Heart right ventricle (tissue), 16 donors: ENCODE data around the gene CPA2. TPM values are rescaled to one million over a fixed set of nuclear protein-coding genes. Genes with fewer than 3 reads are reported as not detected.

ENCODE experiments used
- ATAC-seq, 8 donors: fragments of 200-7000 bp; cut with Tn5 transposase; one replicate each; pipeline ENCODE4 v1.9.1; 2020; ENCODE audit warnings: mild to moderate bottlenecking in 8 of 8, moderate library complexity in 8 of 8, moderate number of reproducible peaks in 1 of 8
- DNase-seq, 2 donors: peaks; one replicate each; pipeline ENCODE4 v3.0.0-alpha.2; 2020
- H3K27ac ChIP-seq, 10 donors: fragments of 200-600 bp; sonication (generic) in 2 of 10; one replicate each; pipeline versions ENCODE4 v1.5.0 to v1.8.0; 2020 to 2022; ENCODE audit warnings: mild to moderate bottlenecking in 3 of 10
- H3K27me3 ChIP-seq, 7 donors: fragments of 200-600 bp; one replicate each; pipeline ENCODE4 v1.8.0; 2021 to 2022; ENCODE audit warnings: mild to moderate bottlenecking in 2 of 7
- H3K36me3 ChIP-seq, 9 donors: fragments of 200-600 bp; sonication (generic) in 1 of 9; one replicate each; pipeline versions ENCODE4 v1.5.0 to v1.8.0; 2020 to 2022; ENCODE audit warnings: mild to moderate bottlenecking in 2 of 9
- H3K4me1 ChIP-seq, 9 donors: fragments of 200-600 bp; sonication (generic) in 1 of 9; one replicate each; pipeline versions ENCODE4 v1.5.0 to v1.8.0; 2020 to 2022; ENCODE audit warnings: mild to moderate bottlenecking in 4 of 9
- H3K4me3 ChIP-seq, 10 donors: fragments of 200-600 bp; sonication (generic) in 2 of 10; one replicate each; pipeline versions ENCODE4 v1.5.0 to v1.8.0; 2020 to 2022; ENCODE audit warnings: mild to moderate bottlenecking in 7 of 10, moderate library complexity in 2 of 10
- H3K9me3 ChIP-seq, 11 donors: fragments of 200-600 bp in 10 of 11; sonication (generic) in 2 of 11; one replicate each; pipeline versions ENCODE4 v1.5.0 to v1.8.0; 2013 to 2022; ENCODE audit warnings: mild to moderate bottlenecking in 2 of 11, control low read depth in 1 of 11, moderate library complexity in 1 of 11
- CTCF ChIP-seq, 9 donors: fragments of 200-600 bp; sonication (generic) in 2 of 9; IDR thresholded peaks; one replicate each; pipeline versions ENCODE4 v1.5.0 to v1.8.0; 2021 to 2022; ENCODE audit warnings: antibody characterized with exemption in 9 of 9, mild to moderate bottlenecking in 5 of 9, moderate library complexity in 1 of 9
- WGBS, 2 donors: extraction: QIAGEN DNeasy Blood & Tissue Kit; methylation state at CpG; one replicate each; pipeline ENCODE4 v1.1.7; 2013; ENCODE audit warnings: inconsistent platforms in 1 of 2; 5-methylcytosine and 5-hydroxymethylcytosine counted together
- intact Hi-C, 10 donors: fragments of 100-400 bp; cut with DNase I; formaldehyde crosslinking; loops; one replicate each; pipeline versions ENCODE4 v1.11.1 to v1.14.2; 2022
- polyA plus RNA-seq, 2 donors: library from polyadenylated mRNA; stranded (reverse); fragments of 200-250 nt; gene quantifications; one replicate each; pipeline ENCODE4 v1.2.3, GENCODE V29; 2013
- total RNA-seq, 10 donors: library from RNA; stranded (reverse); fragmentation: NEBNext Ultra II Directional in 3 of 10; extraction: Animal tissue kit (Norgen Biotek cat#: 25700) in 3 of 10; gene quantifications; one replicate each; pipeline versions ENCODE4 v1.2.1 to v1.2.4, GENCODE V29; 2021 to 2023
- donor health status: Arrhythmogenic right ventricular cardiomyopathy.
- donor health status: ischemic (EF 13 %, LVEDD 7.1; RV severe dilation, severe dysfunction).
- donor health status: healthy with polysubstance abuse.
- donor health status: DM: no; HTN: yes; CAD: no.
- donor health status: DM: no; HTN: no; CAD: no.
- donor health status: ischemic (EF 25% LVEDD 6.9; RV normal size, moderate dysfunction).
- donor health status: ischemic (EF 25% LVEDD 5.7; RV mildly dilated, moderate dysfunction).
- donor health status: healthy.
- donor health status: DM: yes; HTN: yes; CAD: no.
- donor health status: Ischemic cardiomyopathy.
- donor health status: ischemic (EF 35%, LVEDD 5.7; RV mildly dilated, moderate dysfunction).
- donor health status: nonischemic (EF 11% LVEDD 7.7; RV severe dilation, severe dysfunction).
- donor health status: DM: yes; HTN: yes; CAD: no.
- donor health status: PGD.
- donor health status: ischemic (EF 29% LVEDD 5.4; RV normal size, mild dysfunction).
- donor health status: nonischemic (EF 23%, LVEDD 6.1; RV moderate dilation, normal function).

The CPA2 gene
- total and polyA plus RNA-seq, 12 donors: 0.23 to 1.1 (median 0.89) TPM; not detected in 4

- 76 to 84% methylated on average over 6 of the region's 6 CpGs for WGBS, 2 donors
- no peak for TF ChIP-seq CTCF (IDR thresholded peaks at IDR 0.05)
- Histone ChIP-seq H3K9me3 (peaks cover 0 to 54% (median 19%) of the 10 kb centered on the region in 11 donors), H3K4me3 (no peak overlapping the region), H3K27ac (no peak overlapping the region), H3K27me3 (no peaks in the 10 kb centered on the region), H3K4me1 (no peaks in the 10 kb centered on the region), H3K36me3 (no peaks in the 10 kb centered on the region)
- intact Hi-C loops: loop anchor here in 1 of 10 donors (10.0 kb wide), 1 partner anchor 480 kb away; the partner anchor contains the start of gene KLF14
- no peak for DNase-seq
- ATAC-seq: no peak
Observed at GRCh38 chr7:130254555-130254954, 12.1 kb upstream of the CPA2 start.

DNA sequence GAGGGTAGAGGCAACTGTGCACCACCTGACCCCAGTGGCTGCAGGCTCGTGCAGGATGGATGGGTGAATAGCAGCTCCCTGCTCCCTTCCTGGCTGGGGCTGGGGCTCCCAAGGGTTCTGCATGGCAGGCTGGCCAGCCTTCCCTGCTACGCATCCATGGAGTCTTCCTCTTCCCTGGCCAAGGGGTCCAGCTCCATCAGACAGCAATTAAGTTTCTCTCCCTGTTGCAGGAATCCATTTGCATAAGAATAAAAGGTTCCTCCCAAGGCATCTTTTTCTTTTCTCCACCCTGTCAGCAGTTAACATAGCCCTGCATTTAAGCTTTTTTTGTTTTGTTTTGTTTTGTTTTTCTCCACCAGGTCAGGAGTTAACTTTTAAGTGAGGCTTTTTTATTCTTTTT is 10.0 kb upstream of the CPA2 start:
- Histone ChIP-seq H3K4me3 (no peak overlapping the region), H3K36me3 (no peaks in the 10 kb centered on the region), H3K9me3 (peaks cover 0 to 71% (median 22%) of the 10 kb centered on the region in 11 donors), H3K27ac (no peak overlapping the region), H3K4me1 (no peaks in the 10 kb centered on the region), H3K27me3 (no peaks in the 10 kb centered on the region)
- no peak for TF ChIP-seq CTCF (IDR thresholded peaks at IDR 0.05)
- intact Hi-C loops: loop anchor here in 1 of 10 donors (10.0 kb wide), 1 partner anchor 478 kb away; the partner anchor contains the start of gene KLF14
- ATAC-seq (no peak), DNase-seq (no peak)
- WGBS, 2 donors: 82% methylated on average over 2 of the region's 2 CpGs

DNA sequence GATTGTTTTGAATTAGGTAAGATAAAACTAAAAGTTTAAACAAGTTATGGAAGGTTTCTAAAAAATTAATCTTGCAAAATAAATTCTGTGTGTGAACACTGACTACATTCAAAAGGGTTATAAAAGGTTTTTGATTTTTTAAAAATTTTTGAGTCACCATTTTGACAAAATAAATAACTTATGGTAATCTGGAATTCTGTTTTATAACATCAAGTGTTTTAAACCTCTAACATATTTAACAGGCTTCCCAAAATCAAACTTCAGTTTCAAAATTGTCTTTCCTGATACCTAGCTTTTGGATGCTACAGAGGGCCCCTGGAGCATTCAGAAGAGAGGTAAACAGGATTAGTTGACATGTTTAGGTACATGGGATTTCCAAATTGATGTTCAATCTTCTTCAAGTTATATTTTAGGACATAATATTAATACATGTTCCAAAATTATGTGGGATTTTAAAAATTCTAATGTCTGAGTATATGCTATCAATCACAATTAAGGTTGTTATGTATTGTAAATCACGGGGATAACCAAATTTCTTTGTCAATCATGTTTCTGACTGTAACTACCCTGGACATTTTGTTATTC is 8.1 kb upstream of the CPA2 start:
- DNase-seq (no peak), ATAC-seq (no peak)
- intact Hi-C loops: loop anchor here in 1 of 10 donors (10.0 kb wide), 1 partner anchor 476 kb away; the partner anchor contains the start of gene KLF14
- H3K4me1 ChIP-seq: no peaks in the 10 kb centered on the region
- H3K9me3 ChIP-seq: peaks cover 0 to 61% (median 22%) of the 10 kb centered on the region in 11 donors
- WGBS, 2 donors: 65 to 70% methylated on average over 1 of the region's 1 CpG
- no peaks in the 10 kb centered on the region for H3K36me3 ChIP-seq
- H3K27ac ChIP-seq: no peak overlapping the region
- H3K27me3 ChIP-seq: no peaks in the 10 kb centered on the region
- TF ChIP-seq CTCF (IDR thresholded peaks at IDR 0.05): no peak
- H3K4me3 ChIP-seq: no peak overlapping the region

GRCh38 chr7:130262448-130262847 is 4.2 kb upstream of the CPA2 start:
- WGBS, 2 donors: 74 to 76% methylated on average over 2 of the region's 2 CpGs
- Histone ChIP-seq H3K4me1 (no peaks in the 10 kb centered on the region), H3K9me3 (peaks cover 0 to 37% (median 22%) of the 10 kb centered on the region in 11 donors), H3K4me3 (no peak overlapping the region), H3K27me3 (peaks cover 0 to 3% (median 0%) of the 10 kb centered on the region in 7 donors), H3K36me3 (no peaks in the 10 kb centered on the region), H3K27ac (no peak overlapping the region)
- DNase-seq: no peak
- no peak for TF ChIP-seq CTCF (IDR thresholded peaks at IDR 0.05)
- no peak for ATAC-seq
- intact Hi-C loops: no loop called here
